ENCODE measurements around the gene CHD6. TPM values are rescaled to one million over a fixed set of nuclear protein-coding genes. Genes with fewer than 3 reads are reported as not detected.

Gene CHD6
- total and polyA plus RNA-seq, 12 donors, result 9.2 to 56.8 (median 41.7) TPM

DNA sequence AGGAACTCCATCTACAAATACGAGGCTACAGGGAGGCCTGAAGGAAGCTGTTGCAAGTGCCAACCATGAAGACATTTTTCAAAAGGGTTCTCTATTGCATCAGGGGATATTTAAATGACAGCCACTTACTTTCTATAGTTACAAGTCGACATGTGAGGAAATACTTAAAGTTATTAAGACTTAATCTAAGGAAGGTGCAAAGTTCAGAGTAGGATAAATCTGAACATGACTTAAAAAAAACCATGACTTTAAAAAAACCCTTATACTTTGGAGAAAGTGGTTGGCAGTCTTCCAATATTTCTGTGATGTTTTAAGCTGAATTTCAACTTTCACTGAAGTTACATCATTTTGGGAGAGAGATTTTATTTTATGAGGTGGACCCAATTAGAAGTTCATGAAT lies 195.2 kb downstream of the CHD6 start:
- peaks cover 0 to 56% of the 10 kb centered on the region in 2 donors for H3K36me3 ChIP-seq (replicated peaks in 1 of 2)
- H3K4me1 ChIP-seq (replicated peaks in 1 of 2), result no peaks in the 10 kb centered on the region
- H3K4me3 ChIP-seq, result no peak overlapping the region
- WGBS, 4 donors, result 75 to 85% (median 79%) methylated on average over 2 of the region's 2 CpGs
- intact Hi-C loops (cut with DNase I), result no loop called here
- DNase-seq, result no peak
- TF ChIP-seq POLR2A (IDR thresholded peaks at IDR 0.05), result no peak
- TF ChIP-seq, protein P1, sequence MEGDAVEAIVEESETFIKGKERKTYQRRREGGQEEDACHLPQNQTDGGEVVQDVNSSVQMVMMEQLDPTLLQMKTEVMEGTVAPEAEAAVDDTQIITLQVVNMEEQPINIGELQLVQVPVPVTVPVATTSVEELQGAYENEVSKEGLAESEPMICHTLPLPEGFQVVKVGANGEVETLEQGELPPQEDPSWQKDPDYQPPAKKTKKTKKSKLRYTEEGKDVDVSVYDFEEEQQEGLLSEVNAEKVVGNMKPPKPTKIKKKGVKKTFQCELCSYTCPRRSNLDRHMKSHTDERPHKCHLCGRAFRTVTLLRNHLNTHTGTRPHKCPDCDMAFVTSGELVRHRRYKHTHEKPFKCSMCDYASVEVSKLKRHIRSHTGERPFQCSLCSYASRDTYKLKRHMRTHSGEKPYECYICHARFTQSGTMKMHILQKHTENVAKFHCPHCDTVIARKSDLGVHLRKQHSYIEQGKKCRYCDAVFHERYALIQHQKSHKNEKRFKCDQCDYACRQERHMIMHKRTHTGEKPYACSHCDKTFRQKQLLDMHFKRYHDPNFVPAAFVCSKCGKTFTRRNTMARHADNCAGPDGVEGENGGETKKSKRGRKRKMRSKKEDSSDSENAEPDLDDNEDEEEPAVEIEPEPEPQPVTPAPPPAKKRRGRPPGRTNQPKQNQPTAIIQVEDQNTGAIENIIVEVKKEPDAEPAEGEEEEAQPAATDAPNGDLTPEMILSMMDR (IDR thresholded peaks at IDR 0.05), result no peak
- no peaks in the 10 kb centered on the region for H3K9me3 ChIP-seq (replicated peaks in 1 of 3)
- H3K27me3 ChIP-seq, result no peaks in the 10 kb centered on the region
- H3K27ac ChIP-seq, result no peak overlapping the region

DNA sequence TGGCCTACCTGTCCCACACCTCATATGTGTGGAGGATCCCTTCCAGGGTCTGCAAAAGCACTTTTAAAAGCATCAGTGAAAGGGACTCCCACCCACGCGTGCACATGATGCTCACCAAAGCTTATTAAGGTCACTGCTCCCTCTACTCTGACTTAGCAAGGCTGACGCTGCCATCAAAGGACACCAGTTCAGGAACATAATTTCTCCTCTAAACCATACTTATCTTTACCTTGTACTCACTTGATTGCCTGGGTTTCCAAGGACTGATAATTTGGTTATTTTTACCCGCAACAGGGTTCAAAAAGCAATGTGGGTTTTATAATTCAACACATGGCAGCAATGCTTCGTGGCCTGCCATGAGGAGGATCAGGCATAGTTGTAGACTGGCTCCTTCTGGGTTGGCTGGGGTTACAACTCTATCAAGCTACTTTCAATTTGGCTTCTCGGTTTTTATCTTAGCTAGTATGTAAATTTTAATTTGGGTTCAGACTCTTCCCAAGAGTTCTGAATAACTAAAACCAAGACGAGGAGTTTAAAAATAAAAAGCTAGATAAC lies 199.4 kb downstream of the CHD6 start:
- H3K4me1 ChIP-seq (replicated peaks in 1 of 2), result no peaks in the 10 kb centered on the region
- intact Hi-C loops (cut with DNase I), result loop anchor here in 1 of 2 donors (10.0 kb wide), 1 partner anchor 74 kb away; the partner anchor contains the start of gene LPIN3
- DNase-seq, result no peak
- no peaks in the 10 kb centered on the region for H3K27me3 ChIP-seq
- no peak overlapping the region for H3K4me3 ChIP-seq
- no peak overlapping the region for H3K27ac ChIP-seq
- peaks cover 0 to 72% of the 10 kb centered on the region in 2 donors for H3K36me3 ChIP-seq (replicated peaks in 1 of 2)
- WGBS, 4 donors, result 93 to 96% (median 94%) methylated on average over 7 of the region's 7 CpGs
- H3K9me3 ChIP-seq (replicated peaks in 1 of 3), result no peaks in the 10 kb centered on the region
- TF ChIP-seq, protein P1 (IDR thresholded peaks at IDR 0.05), result no peak
- TF ChIP-seq POLR2A (IDR thresholded peaks at IDR 0.05), result no peak

DNA sequence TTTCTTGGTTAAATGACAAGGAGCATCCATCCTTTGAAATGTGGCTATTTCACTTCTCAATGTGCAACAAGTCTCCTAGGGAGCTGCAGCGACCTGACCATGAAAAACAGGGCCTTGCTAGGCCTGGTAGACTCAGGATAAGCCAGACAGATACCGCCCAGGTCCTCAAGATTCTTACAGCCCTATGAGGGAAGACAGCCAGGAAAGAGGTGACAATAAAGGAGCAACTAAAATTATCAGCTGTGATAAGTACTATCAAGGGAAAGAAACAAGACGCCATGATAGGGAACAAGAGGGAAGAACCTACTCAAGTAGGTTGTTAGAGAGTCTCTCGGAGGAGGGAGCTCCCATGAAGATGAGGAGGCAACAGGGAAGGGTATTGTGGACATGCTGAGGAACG lies 200.1 kb downstream of the CHD6 start:
- no peak overlapping the region for H3K4me3 ChIP-seq
- H3K27me3 ChIP-seq, result no peaks in the 10 kb centered on the region
- intact Hi-C loops (cut with DNase I), result loop anchor here in 1 of 2 donors (10.0 kb wide), 1 partner anchor 73 kb away; the partner anchor contains the start of gene LPIN3
- TF ChIP-seq, protein P1 (IDR thresholded peaks at IDR 0.05), result no peak
- no peak for TF ChIP-seq POLR2A (IDR thresholded peaks at IDR 0.05)
- peaks cover 0 to 70% of the 10 kb centered on the region in 2 donors for H3K36me3 ChIP-seq (replicated peaks in 1 of 2)
- H3K4me1 ChIP-seq (replicated peaks in 1 of 2), result no peaks in the 10 kb centered on the region
- no peaks in the 10 kb centered on the region for H3K9me3 ChIP-seq (replicated peaks in 1 of 3)
- H3K27ac ChIP-seq, result no peak overlapping the region
- no peak for DNase-seq
- whole genome bisulfite sequencing, 4 donors, result 83 to 89% (median 86%) methylated on average over 5 of the region's 5 CpGs

GRCh38 chr20:41415191-41415590 lies 203.0 kb downstream of the CHD6 start:
- DNase-seq, result no peak
- no peak for TF ChIP-seq POLR2A (IDR thresholded peaks at IDR 0.05)
- TF ChIP-seq, protein P1 (IDR thresholded peaks at IDR 0.05), result no peak
- H3K27me3 ChIP-seq, result no peaks in the 10 kb centered on the region
- H3K36me3 ChIP-seq (replicated peaks in 1 of 2), result peaks cover 0 to 70% of the 10 kb centered on the region in 2 donors
- H3K9me3 ChIP-seq (replicated peaks in 1 of 3), result no peaks in the 10 kb centered on the region
- H3K27ac ChIP-seq, result no peak overlapping the region
- intact Hi-C loops (cut with DNase I), result loop anchor here in 1 of 2 donors (10.0 kb wide), 1 partner anchor 70 kb away; the partner anchor contains the start of gene LPIN3
- H3K4me1 ChIP-seq (replicated peaks in 1 of 2), result peaks cover 0 to 6% of the 10 kb centered on the region in 2 donors
- WGBS, 4 donors, result 89 to 94% (median 92%) methylated on average over 6 to 8 of the region's 8 CpGs
- no peak overlapping the region for H3K4me3 ChIP-seq

All from adrenal gland (tissue), 12 donors.